Measurements from ENCODE around the gene GRK3.
"Not testable (repeated sequence)": the region's sequence is repeated elsewhere in the genome, so short reads cannot be mapped to it uniquely, and the experiment has no call there.

GRK3 gene

DNA sequence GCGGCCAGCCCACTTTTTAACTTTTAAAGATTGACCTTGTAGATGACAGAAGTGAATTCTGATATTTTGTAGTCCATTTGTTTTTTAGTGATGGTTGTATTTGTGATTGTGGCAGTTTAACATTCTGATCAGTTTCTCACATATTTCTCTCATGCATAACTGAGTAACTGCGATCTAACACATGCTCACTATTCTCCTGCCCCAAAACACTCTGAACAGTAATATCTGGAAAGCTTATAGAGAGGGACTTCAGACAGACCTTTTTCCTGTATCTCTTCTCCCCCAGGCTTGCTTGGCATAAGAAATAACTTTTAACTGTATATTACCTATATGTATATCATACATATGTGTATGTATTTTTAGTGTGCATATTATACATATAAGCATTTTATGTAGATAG is 140.2 kb downstream of the GRK3 start:
- no peak for DNase-seq

DNA sequence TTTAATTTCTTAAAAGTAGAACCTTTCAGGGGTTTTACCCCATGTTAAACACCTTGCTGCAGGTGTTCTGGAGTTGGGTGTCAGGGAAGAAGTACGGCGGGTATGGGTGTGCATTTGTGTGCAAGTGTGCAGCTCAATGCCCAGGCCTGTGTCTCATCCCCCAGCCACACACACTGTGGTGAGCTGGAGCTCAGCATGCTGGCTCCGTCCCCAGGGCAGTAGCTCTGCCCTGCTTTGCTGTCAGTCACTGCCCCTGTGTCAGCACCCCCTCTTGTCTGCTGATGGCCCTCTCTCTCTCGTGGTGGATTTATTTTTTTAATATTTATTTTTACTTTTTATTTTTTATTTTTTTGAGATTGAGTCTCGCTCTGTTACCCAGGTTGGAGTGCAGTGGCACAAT is 141.7 kb downstream of the GRK3 start:
- DNase-seq = no peak

DNA sequence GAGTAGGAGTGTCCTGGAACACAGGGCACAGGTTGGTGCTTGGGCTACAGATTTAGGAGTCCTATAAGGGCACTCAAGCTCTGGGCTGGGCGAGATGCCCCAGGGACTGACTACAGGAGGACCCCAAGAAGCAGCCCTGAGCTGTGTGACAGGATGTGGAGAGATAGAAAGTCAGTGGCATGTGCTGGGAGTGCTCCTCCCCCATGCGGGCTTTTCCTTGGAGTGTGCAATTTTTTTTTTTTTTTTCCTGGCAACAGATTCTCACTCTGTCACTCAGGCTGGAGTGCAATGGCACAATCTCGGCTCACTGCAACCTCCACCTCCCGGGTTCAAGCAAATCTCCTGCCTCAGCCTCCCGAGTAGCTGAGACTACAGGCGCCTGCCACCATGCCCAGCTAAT is 144.0 kb downstream of the GRK3 start:
- not testable (repeated sequence) for DNase-seq

DNA sequence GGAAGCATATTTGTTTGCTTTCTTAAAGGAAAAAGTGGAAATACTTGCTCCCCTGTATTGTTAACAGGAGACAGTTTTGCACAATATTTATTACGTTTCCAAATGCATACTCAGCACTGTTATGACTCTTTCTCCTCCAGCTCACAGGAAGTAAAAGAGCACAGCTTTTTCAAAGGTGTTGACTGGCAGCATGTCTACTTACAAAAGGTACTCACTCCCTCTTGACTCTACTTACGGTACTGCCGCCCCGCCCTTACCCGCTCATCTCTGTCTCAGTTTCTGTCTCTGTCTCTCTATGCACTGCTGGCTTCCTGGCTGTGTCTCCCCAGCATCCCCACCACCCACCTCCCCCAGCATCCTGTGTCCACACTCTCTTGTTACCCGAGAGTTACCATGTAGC is 145.3 kb downstream of the GRK3 start:
- DNase-seq = no peak

DNA sequence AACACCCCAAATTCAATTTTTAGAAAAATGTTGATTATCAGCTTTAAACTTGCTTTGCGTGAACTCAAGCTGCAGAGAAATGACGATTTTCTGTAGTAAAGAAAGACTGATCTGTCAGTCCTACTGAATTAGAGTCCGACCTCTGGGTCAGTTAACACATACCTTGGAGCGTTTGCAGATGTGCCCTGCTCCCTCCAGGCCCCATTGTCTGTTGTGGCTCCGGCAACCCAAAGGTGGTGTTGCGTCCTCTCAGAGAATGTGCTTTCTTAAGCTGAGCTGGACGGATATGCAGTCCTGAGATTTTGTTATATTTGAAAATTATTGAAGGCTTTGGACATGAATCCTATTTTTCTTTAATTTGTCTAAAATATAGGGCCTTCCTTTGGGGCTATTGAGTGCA is 146.0 kb downstream of the GRK3 start:
- no peak for DNase-seq

DNA sequence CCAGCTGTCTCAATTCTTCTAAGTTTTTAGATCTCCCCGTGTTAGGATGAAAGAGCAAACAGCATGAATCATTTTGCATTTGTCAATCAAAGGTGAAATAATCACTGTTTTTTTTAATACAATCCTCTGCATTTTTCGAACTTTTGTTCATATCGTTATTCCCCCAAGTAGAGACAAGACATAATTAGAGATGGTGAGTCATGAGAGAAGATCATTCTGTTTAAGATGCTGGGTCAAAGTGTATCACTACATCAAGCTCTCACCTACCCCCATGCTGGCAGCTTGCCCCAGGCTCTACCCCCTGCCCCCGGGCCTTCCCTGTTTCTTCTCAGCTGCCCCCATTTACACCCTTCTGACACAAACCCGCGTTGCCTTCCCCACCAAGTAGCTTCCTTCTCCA is 147.0 kb downstream of the GRK3 start:
- no peak for DNase-seq

DNA sequence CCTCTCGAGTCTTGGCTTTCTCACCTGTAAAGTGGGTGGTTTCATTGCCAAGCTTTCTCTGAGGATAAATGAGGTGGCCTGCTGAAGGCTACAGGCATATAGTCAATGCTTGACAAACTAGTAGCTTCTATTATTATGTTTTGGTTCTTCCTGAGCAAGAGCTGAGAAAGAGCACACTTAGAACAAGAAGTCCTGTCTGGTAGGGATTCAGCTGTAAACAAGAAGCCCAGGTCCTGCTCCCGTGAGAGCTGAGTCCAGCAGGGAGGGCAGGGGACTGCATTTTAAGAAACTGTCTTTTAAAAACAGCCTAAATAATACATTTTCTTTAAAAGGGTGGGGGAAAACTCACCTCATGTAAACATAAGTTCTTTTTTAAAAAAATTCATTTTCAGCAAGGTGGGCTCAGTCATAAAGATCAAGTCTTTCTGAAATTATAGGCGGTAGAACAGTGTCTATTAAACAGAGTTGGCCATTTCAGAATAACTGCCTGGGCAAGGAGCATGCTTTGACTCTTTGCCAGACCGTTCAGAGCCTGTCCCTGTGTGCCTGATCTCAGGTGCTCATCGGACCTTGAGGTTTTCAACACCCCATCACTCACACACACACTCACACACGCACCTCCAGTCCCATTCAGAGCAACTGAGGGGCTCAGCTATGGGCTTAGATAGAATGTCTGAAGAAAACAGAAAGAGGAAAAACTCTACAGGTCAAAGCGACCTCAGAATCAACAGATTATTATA is 148.4 kb downstream of the GRK3 start:
- no peak for DNase-seq

DNA sequence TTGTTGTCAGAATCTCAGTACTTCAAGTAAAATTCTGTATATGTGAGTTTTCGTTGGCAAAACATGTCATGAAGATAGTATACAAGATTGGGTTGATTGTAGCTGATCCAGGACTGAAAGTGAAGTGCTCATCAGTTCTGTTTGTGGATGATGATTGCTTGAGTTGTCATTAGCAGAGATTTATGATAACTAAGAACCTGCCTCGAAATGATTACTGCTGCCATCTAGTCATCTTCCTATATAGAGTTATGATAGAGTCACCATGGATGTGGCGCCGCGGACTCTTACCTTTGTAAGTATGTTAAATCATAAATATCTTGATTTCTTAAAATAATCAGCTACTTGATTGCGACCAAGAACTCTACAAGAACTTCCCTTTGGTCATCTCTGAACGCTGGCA is 149.6 kb downstream of the GRK3 start:
- no peak for DNase-seq

DNA sequence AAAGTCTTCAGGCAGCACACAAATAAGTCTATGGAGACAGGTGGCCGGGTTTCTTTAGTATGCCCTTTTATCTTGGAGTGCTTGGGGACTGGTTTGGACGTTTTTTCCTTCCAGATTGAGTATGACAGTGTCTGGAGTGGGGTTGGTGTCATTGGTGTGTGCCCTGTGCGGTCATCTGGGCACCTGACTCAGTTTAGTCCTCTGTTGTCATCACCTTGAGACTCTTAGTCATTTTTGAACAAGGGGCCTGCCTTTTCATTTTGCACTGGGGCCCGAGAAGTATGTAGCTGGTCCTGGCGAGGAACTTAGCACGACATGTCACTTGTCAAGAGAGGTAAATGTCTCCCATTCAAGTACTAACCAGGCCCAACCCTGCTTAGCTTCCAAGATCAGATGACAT is 150.3 kb downstream of the GRK3 start:
- no peak for DNase-seq

DNA sequence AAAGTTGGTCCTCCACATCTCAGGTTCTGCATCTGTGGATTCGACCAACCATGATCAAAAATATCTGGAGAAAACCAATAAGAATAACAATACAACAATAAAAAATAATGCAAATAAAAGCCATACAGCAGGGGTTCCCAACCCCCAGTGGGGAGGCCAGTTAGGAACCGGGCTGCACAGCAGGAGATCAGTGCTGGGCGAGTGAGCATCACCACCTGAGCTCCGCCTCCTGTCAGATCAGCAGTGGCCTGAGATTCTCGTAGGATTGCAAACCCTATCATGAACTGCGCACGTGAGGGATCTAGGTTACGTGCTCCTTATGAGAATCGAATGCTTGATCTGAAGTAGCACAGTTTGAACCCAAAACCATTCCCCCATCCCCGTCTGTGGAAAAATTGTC is 152.2 kb downstream of the GRK3 start:
- DNase-seq = no peak

DNA sequence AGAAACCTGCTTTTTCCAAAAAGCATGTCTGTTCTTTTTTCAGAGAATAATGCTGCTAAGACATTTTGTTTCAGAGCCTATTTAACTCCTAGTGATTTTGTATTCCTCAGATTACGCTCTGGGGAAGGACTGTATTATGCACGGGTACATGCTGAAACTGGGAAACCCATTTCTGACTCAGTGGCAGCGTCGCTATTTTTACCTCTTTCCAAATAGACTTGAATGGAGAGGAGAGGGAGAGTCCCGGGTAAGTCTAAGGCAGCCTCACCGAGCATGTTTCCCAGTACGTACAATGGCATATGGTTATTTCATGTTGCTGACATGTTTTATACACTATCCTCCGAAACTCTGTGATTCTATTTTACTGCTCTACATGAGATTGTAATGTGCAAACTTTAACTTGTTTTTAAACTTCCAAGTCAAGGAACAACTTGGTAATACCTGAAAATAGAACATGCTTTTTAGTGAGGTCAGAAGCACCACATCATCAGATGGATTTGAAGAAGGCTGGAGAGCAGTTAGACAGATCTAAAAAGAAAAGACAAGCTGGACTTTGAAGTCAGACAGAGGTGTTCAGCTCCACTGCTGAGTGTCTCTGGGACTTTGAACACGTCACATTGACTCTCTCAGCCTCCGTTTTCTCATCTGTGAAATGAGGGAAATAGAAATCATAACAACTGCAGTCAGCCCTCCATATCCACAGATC is 153.8 kb downstream of the GRK3 start:
- DNase-seq = no peak

DNA sequence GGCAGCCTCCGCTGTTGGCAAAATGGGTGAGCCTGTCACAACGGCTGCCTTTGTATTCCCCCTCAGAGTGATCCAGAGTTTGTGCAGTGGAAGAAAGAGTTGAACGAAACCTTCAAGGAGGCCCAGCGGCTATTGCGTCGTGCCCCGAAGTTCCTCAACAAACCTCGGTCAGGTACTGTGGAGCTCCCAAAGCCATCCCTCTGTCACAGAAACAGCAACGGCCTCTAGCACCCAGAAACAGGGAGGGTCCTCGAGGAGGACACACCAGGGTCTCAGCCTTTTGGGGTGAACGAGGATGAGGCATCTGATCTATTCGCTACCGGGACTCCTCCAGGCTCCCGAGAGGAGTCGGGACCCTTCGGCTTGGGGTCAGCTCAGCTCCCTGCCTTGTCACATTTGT is 157.7 kb downstream of the GRK3 start:
- no peak for DNase-seq

DNA sequence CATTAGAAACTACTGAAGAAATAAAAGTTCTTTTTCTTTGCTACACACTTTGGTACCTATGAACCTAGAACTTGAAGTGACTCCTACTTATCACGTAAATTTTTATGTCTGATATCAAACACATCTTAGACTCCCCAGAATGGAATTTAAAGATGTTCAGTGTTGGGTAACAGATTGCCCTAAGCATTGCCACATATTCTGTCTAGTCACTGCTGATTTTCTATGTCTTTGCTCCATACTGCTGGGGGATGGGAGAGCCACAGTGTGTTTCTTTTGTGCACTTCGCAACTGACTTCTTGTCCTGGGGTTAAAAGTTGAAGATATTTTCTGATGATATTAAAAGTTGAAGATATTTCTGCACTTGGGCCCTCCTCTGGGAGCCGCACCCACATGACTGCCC is 158.2 kb downstream of the GRK3 start:
- DNase-seq = no peak

DNA sequence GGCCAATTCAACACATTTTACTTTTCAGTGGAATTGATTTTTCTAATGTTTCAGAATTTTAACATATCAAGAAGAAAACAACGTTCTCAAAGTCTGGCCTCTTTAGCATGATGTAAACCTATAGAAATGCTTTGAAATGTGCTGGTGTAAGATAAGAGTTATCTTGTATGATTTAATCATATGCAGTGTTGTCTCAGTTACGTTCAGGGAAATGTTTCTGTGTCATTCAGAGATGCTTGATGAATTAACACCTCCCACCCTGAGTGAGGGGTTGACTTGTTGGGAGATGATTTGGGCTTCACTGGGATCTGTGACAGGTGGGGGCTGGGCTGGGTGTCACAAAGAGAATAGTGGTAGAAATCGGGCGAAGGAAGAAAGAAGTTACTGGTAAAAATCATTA is 161.8 kb downstream of the GRK3 start:
- DNase-seq = no peak

DNA sequence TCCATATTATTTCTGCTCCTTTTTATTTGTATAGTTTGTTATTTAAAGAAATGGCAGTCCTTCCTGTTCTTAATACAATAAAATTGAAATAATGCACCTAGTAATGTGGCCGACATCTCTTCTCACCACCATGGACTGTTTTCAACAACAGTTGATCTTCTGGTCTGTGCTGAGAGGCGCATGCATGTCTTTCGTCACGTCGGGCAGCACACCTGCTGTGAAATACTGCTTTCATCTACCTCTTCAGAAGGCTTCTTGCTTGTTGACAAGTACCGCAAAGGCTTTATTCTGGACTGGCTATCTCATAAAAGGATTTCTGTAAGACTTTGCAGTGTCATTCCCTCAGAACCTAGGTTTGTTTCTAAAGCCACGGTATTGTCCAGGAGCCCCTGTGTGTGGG is 163.6 kb downstream of the GRK3 start:
- no peak for DNase-seq

DNA sequence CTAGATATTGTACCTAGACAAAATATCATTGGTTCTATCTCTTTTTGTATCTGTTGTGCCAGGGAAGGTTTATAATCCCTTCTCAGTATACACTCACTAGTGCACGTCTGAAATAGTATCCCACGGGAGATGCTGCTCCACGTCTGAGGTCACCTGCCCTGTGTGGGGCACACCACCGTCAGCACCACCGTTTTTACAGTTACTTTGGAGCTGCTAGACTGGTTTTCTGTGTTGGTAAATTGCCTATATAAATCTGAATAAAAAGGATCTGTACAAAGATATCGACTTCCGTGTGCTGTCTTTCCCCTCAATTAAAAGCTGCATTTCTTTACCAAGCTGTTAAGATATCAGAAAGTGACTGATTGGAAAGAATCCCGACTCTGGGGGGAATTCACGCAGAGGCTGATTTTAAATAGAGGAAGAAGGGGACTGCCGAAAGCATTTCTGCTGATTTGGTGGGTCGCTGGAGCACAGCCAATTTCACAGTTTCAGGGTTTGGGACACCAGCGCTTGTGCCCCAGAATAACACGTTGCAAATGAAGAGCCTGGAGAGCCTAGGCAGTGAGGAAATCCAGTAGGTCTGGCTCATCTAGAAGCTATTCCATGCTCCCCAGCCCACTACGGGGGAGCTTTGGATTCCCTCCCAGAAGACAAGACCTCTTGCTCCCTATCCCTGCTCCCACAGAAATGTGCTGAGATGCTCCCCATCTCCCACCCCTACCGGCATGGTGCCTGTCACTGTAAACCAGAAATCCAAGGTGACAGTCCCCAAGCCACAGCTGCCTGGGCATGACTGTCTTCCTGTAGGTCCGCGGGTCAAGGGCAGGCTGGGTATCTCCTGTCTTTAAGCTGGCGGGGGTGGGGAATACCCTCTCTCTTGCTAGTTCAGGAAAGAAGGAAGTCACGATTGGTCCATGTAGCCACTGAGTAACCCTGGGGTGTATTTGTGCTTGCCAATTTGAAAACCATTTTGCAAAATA is 164.8 kb downstream of the GRK3 start:
- no peak for DNase-seq

DNA sequence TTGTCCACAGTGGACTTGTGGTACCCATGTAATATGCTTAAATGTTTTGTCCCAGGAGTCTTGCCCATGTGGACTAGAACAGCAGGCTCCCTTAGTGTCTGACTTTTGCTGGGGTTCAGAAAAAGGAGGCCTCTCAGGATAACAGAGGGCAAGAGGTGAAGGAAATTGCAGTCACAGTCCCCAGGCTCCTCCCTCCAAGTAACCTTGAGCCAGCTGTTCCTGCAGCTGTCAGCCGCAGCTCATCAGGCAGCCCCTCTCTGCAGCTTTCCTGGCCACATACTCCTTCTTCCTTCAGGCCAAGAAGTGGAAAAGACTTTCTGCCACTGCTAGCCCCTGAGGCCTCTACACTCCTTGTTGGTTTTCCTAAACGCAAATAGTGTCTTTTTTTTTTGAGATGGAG is 171.2 kb downstream of the GRK3 start:
- no peak for DNase-seq

DNA sequence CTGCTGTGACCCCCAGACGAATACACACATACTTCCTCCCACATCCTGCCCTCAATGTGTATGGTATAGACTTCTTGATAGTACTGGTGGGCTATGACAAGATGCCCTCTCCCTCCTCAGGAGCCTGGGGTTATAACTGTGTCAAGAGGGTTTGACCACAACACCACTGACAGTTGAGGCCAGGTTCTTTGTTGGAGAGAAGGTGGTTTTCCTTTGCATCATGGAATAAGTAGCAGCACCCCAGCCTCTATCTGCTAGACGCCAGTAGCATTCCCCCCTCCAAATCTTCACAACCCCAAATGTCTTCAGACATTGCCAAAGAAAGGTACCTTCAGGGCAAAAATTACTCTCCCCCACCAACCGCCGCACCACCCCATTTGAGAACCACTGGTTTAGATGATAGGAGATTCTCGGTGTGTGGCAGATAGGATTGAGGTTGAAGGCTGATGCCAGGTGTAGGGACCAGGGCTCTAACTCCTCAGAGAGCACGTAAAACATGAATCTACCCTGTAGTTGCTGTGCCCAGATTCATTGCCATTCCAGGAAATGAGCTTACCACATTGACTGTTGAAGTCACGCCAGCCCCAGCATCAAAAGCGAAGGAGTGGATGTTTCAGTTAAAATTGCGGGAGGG is 172.0 kb downstream of the GRK3 start:
- DNase-seq = peak; percentile 13 to 26

DNA sequence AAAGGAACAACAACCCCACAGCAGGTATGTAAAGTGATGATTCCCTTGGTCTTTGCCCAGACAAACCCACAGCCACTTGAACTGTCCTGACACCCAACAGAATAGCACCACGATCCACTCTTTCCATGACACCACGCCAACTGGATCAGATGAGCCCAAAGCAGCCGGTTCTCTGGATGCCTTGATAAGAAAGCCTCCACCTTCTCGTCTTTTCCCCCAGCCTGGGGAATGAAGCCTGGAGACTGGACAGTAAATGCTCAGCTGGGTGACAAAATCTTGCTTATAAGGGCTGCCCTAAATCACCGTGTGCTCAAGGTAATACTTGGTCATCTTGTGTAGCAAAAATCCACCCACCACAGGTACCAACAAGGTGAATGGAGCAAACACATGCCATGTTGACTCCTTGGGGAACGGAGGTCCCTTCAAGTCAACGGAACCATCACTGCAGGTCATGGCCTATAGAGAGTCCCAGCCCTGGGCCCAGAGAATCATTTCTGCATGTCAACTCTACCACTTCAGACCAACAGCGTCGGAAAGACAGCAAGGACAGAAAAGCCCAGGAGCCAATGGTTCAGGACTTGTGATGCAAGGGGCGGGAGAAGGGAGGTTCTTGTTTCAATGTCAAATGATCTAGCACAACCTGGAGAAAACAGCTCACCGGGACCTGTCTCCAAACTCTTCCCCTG is 175.3 kb downstream of the GRK3 start:
- DNase-seq = no peak

DNA sequence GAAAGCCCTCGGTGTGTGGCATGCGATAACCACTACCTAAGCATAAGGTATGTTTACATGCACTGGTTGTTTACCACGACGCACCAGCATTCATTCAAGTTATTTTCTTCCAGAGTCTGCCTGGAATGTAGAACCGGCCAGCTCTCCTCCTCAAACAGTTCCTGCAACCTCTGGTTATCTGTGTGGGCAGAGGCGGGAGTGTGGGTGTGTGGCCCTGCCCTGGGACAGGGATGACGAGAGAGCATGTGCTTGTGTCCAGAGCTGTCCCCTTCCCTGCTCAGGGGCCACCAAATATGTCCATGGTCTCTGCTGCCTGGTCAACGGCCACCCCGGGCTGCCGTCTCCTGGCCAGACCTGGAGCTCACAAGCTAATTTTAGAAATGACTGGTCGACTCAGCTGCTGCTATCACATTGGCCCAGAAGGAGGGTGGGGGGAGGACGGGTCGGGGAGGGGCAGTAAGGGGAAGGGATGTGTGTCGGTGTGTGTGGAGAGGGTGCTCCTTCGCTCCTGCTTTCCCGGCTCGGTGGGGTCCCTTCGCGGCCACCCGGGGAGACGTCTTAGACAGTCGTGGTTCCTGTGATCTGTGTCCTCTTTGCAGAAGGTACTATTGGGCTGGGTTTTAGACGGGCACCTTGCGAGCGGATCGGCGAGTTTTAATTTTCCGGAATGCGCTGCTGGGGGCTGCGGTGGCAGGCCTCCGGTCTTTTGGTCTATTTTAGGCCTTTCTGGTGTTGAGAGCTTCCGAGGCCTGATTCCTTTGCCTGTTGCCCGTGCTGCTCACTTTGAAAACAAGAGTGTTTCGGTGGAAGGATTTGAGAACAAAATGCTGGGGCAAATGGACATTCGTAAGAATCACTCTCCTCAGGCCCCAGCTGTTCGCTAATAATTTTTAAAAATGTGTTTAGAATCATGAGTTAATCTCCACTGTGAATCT is 177.5 kb downstream of the GRK3 start, which contains the start of gene MYO18B:
TSS of gene MYO18B (plus strand) at position 497 of the 935 bp plus-strand sequence. CDS start 18,905 bp downstream, outside the sequence.
- DNase-seq = no peak

All from CD4-positive, alpha-beta T cell treated with Interleukin-4 for 1 hour (primary cell).